ENCODE data around the gene RLN3.
A peak's percentile ranks its signal among the peaks of the same experiment; 100 is the strongest.

RLN3 gene

GRCh38 chr19:14027856-14028450, at the start of gene RLN3:
RLN3 (plus strand) TSS chr19:14028148; CDS start chr19:14028205, 57 bp downstream.
- DNase-seq, result no peak

DNA sequence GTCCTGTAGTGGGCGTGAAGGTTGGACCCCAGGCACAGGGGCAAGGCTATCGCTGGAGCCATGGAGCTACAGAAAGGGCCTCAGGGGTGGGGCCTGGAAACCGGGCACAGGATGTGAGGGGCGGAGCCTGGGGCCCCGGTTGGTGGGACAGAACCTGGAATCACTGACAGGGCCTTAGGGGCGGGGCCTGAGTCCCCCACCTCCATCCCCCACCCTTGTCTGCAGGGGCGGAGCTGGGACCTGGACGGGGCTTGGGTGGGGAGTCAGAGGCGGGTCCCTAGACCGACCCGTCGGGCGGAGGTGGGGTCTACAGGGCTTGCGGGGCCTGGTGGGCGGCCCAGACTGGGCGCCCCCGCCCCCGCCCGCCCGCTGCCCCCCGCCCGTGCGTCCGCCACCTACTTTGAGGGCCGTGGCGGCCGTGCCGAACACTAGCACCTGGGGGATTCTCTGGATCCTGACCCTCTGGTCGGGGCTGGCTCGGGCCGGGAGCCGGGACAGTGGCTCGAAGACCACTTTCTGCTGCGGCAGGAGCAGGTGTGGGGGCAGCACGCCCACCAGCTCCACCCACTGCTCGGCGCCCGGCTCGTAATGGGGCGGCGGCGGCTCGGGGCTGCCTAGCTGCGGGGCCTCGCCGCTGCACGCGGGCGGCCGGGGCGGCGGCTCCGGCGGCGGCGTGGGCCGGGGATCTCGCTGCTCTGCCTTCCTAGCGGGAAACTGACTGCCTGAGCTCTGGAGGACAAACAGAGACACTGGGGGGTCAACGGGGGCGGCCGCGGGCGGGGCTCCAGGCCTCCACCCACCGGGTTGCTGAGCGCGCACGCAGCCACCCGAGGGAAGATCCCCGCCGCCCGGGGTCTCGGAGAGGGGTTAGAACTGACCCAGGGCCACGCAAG, 49.4 kb upstream of the RLN3 start:
- no peak for DNase-seq

- DNase-seq, result no peak
Observed at GRCh38 chr19:13979244-13979615, 48.7 kb upstream of the RLN3 start.

- DNase-seq, result no peak
Observed at GRCh38 chr19:13979686-13980085, 48.3 kb upstream of the RLN3 start.

DNA sequence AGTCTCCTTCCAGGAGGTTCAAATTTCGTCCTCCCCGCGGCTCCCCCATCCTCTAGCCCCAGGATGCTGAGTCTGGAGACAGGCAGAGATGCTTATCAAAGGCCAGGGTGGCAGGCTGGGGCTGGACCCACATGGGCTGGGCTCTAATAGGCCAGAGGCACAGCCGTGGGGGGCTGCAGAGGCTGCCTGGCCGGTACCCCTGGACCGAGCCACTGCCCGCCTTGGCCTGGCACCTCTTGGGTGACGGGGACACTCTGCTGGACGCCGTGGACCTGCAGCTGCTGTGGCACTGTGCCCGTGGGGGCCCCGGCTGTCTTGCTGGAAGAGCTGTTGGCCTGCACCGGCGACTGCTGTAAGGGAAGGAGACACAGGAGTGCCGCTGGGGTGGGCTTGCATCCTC, 47.6 kb upstream of the RLN3 start:
- DNase-seq, result no peak

DNA sequence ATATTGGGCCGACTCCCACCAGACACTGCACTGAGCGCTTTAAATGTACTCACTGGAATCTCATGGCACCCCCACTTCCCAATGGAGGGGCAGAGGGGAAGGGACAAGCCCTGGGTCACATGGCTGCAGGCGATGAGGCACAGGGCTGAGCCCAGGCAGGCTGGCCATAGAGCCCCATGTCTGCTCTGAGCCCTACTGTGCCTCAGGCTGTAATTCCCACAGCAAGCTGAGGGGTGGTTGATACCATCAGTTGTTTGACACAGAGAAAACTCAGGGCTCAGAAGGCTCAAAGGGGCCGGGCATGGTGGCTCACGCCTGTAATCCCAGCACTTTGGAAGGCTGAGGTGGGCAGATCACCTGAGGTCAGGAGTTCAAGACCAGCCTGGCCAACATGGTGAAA, 46.9 kb upstream of the RLN3 start:
- DNase-seq, result no peak

DNA sequence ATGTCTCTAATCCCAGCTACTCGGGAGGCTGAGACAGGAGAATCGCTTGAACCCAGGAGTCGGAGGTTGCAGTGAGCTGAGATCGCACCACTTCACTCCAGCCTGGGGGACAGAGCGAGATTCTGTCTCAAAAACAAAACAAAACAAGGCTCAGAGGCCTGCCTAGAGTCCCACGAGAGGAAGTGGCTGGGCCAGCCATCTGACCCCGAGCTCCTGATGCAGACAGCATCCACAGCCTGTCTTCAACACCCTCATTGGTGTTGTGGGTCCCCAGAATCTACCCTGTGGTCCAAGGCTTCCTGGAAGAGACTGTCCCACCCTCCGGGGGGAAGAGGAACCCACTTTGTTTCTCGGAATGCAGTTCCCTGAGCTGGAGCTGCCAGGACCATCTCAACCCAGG, 46.5 kb upstream of the RLN3 start:
- DNase-seq, result no peak

DNA sequence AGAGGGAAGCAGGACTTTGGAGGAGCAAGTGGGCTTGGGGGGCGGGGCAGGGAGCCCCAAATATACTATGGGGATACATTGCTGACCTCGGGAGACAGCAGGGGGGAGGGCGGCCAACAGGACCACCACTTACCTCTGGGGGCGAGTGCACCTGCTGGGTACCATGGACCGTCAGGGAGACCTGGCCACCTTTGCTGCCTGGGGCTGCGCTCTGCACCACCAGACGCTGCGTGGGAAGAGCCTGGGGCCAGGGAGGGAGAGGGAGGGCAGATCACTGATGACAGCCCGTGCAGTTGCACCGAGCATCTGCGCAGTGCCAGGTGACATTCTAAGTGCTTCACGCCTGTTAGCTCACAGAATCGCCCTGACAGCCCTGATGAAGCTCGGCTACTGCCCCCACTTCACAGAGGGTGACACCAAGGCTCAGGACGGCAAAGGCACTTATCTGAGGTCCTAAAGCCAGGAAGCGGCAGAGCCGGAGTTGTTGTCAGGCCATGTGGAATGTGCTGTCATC, 45.9 kb upstream of the RLN3 start:
- no peak for DNase-seq

- DNase-seq, result no peak
Observed at GRCh38 chr19:13982773-13983172, 45.2 kb upstream of the RLN3 start.

- peak; percentile 72 for DNase-seq
Observed at GRCh38 chr19:13983213-13983889, 44.6 kb upstream of the RLN3 start.

- no peak for DNase-seq
Observed at GRCh38 chr19:13984186-13984585, 43.8 kb upstream of the RLN3 start.

DNA sequence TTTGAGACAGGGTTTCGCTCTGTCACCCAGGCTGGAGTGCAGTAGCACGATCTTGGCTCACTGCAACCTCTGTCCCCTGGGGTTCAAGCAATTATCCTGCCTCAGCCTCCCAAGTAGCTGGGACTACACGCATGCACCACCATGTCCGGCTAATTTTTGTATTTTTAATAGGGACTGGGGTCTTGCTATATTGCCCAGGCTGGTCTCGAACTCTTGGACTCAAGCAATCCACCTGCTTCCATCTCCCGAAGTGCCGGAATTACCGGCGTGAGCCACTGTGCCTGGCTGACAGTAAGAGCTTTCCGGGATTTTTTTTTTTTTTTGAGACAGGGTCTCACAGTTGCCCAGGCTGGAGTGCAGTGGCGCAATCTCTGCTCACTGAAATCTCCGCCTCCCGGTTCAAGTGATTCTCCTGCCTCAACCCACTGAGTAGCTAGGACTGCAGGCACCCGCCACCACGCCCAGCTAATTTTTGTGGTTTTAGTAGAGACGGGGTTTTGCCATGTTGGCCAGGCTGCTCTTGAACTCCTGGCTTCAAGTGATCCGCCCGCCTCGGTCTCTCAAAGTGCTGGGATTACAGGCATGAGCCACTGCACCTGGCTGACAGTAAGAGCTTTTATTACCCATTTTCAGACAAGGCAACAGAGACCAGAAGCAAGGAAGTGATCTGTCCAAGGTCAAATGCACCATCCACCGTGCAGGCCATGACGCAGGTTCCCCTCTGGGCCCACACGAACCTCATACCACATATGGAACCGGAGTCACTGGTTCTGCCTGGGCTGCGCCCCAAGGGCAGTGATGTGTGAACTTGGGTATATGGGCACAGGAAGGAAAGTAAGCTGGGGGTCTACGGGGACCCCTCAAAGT, 42.8 kb upstream of the RLN3 start:
- no peak for DNase-seq

GRCh38 chr19:13985771-13986347, 42.1 kb upstream of the RLN3 start:
- peak; percentile 4 for DNase-seq

DNA sequence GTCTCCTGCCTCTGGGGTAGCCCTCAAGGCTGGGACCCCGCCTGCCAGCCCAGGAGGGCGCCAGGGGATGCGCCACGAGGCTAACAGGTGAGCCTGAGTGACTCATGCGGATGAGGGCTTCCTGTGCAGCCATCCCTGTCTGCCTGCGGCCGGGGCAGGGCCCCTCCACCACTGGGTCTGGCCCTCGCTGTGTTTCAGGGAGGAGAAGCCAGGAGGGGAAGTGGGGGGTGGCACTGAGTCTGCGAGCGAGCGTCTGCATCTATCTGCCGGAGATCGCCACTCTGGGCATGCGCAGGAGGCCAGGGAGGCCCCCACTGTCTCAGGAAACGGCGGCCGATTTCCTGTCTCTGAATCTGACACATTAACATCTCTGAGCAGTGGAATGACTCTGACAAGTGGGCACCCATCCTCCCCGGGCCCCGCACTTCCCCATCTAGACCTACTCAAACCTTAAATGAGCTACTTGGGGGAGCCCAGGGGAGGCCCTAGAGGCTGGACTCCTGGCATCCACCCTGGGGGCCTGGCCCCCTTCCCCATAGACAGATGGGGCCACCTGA, 41.5 kb upstream of the RLN3 start:
- DNase-seq, result peak; percentile 30

DNA sequence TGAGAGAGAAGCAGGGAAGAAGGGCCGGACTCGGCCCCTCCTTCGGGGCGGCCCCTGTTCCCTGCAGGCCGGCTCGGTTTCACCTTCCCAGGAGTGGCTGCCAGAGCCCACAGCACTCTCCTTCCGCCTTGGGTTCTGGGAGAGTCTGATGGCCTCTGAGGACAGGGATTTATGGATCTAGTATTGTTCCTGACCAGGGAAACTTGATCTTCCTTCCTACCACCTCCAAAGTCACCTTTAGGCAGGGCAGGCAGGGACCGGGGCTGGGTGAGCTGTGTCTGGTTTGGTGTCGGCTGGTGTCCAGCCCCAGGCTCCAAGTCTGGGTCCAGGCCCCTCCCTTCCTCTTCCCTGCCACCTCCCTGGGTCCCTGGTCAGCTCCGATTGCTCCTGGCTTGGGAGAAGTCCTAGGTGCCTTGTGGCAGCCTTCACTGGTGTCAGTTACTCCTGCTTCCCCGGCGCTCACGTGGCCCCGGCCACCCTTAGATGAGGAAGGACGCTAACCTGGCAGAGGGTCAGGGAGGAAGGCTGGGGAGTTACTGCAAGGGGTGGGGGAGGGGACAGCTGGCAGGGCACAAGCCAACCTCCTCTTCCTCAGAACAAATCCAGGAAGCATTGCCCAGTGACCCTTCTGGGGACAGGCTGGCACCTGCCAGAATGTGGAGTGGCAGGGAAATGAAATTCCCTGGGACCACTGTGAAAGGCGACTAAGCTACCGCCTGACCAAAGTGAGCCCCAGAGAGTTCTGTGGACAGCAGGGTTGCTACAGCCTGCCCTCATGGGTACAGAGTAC, 40.7 kb upstream of the RLN3 start:
- DNase-seq, result no peak

DNA sequence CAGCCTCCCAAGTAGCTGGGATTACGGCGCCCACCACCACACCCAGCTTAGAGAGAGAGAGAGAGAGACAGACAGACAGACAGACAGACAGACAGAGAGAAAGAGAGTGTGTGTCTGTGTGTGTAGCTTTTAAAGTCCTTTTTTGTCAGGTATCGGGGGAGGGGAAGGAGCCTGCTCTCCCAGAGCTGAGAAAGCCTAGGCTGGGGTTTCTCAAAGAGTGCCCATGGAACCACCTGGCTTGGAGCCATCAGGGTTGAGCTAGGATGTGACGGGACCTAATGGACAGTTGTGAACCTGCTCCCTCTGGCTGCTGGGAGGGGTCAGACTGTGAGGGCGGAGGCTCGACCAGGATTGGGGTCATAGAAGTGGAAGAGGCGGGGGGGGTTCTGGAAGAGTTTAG, 38.5 kb upstream of the RLN3 start:
- no peak for DNase-seq

GRCh38 chr19:13990085-13990484, 37.9 kb upstream of the RLN3 start:
- no peak for DNase-seq

DNA sequence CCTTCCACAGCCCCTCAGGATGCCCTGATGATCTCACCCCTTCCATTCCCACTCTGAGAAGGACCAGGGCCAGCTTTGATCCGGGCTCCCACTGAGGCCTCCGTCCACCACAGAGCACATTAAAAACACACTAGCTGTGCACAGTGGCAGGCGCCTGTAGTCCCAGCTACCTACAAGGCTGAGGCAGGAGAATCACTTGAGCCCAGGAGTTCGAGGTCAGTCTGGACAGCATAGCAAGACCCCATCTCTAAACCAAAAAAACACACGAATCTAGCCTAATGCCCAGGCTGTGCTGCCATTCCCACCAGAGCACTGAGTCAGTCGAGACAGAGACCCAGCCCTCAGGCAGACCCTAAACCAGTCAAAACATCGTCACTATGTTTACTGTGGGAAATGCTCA, 35.9 kb upstream of the RLN3 start:
- DNase-seq, result no peak

DNA sequence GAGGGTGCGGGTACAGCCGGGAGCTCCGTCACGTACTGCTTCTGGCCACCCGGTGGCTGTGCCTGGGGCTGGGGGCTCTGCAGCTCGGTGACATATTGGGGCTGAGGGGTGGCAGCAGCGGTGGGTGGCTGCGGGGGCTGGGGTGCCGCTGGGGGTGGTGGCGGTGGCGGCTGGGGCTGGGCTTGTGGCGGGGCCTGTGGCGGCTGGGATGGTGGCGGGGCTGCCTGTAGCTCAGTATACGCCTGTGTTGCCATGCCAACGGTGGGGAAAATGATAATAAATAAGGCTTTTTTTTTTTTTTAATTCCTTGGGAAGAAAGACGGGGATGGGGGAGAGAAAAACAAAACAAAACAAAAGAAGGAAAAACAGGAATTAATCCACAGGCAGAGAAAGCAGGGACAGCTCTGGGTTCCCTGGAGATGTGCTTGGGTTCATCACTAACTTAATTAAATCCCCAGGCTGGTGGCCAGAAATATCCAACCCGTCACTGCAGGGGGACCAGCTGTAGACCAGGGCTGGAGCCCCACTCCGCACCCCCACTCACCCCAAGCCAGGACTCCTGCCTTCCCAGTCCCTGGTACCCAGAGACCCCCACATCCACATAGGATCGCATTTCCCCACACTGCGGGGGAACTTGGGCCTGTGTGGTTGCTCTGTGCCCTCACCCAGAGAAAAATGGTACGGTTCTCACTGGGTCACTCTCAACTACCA, 34.2 kb upstream of the RLN3 start:
- no peak for DNase-seq

GRCh38 chr19:13995017-13995728, 32.8 kb upstream of the RLN3 start:
- no peak for DNase-seq
